PC-3 (cell line): ENCODE data around the gene CASQ1. TPM values are rescaled to one million over a fixed set of nuclear protein-coding genes. Genes with fewer than 3 reads are reported as not detected.

ENCODE experiments used
- ATAC-seq: fragments of 200-7000 bp; cut with Tn5 transposase; 2 replicates; pipeline ENCODE4 v1.9.1; 2020; ENCODE audit warnings: mild to moderate bottlenecking, moderate library complexity
- BruUV-seq: library from RNA; stranded (reverse); fragments of 400-500 nt; replicated peaks from 2 replicates; lab custom pipeline; 2021; lab: Mats Ljungman, UMichigan
- CTCF ChIA-PET: fragments of 300-600 bp; sonication (Branson Sonifier 250); formaldehyde crosslinking; loops from one replicate; lab custom pipeline; 2022; ENCODE audit warnings: antibody characterized with exemption; lab: Charles Lee
- POLR2A ChIA-PET: fragments of 300-600 bp; sonication (Branson Sonifier 250); formaldehyde crosslinking; loops from one replicate; lab custom pipeline; 2022; ENCODE audit warnings: antibody characterized with exemption; ENCODE audit not compliant: unreplicated experiment; lab: Charles Lee
- DNase-seq: peaks from one replicate; pipeline ENCODE4 v3.0.0-alpha.2; 2015
- H2AFZ ChIP-seq: fragments of 300-600 bp; sonication (generic); 2 replicates; pipeline ENCODE4 v1.6.0; 2016; ENCODE audit warnings: antibody characterized with exemption, low read length
- H3F3A ChIP-seq: fragments of 300-600 bp; sonication (generic); one replicate; pipeline ENCODE4 v1.6.0; 2017; ENCODE audit warnings: antibody characterized with exemption, low read length, control low read depth, mild to moderate bottlenecking; ENCODE audit not compliant: unreplicated experiment
- H3K27ac ChIP-seq: fragments of 300-600 bp; sonication (generic); 2 replicates; pipeline ENCODE4 v1.5.1; 2016; ENCODE audit warnings: mild to moderate bottlenecking, low read length
- H3K27me3 ChIP-seq: fragments of 300-600 bp; sonication (generic); 2 replicates; pipeline ENCODE4 v1.6.1; 2016; ENCODE audit warnings: low read length, mixed read lengths
- H3K36me3 ChIP-seq: fragments of 300-600 bp; sonication (generic); 2 replicates; pipeline ENCODE4 v1.6.1; 2016; ENCODE audit warnings: low read depth, mixed run types, low read length, mixed read lengths
- H3K4me1 ChIP-seq: fragments of 300-600 bp; sonication (generic); 2 replicates; pipeline ENCODE4 v1.5.1; 2016; ENCODE audit warnings: low read length; ENCODE audit not compliant: insufficient read depth
- H3K4me2 ChIP-seq: fragments of 300-600 bp; sonication (generic); 2 replicates; pipeline ENCODE4 v1.6.0; 2016; ENCODE audit warnings: low read length
- H3K4me3 ChIP-seq: fragments of 300-600 bp; sonication (generic); 2 replicates; pipeline ENCODE4 v1.5.1; 2016; ENCODE audit warnings: mild to moderate bottlenecking, low read length, mixed read lengths
- H3K79me2 ChIP-seq: fragments of 300-600 bp; sonication (generic); 2 replicates; pipeline ENCODE4 v1.6.1; 2017; ENCODE audit warnings: low read length, mixed read lengths
- H3K9ac ChIP-seq: fragments of 300-600 bp; sonication (generic); 2 replicates; pipeline ENCODE4 v1.6.0; 2016; ENCODE audit warnings: mild to moderate bottlenecking, low read length
- H3K9me2 ChIP-seq: fragments of 300-600 bp; sonication (generic); replicated peaks from 2 replicates; pipeline ENCODE4 v1.6.1; 2016; ENCODE audit warnings: mixed run types, low read length, mixed read lengths
- H3K9me3 ChIP-seq: fragments of 300-600 bp; sonication (generic); 2 replicates; pipeline ENCODE4 v1.6.1; 2016; ENCODE audit warnings: low read length, mixed read lengths
- H4K20me1 ChIP-seq: fragments of 300-600 bp; sonication (generic); 2 replicates; pipeline ENCODE4 v1.6.1; 2016; ENCODE audit warnings: low read length, mixed read lengths
- EZH2 ChIP-seq: fragments of 300-600 bp; sonication (generic); IDR thresholded peaks from one replicate; pipeline ENCODE4 v1.6.1; 2017; ENCODE audit warnings: antibody characterized with exemption, mild to moderate bottlenecking, low read length; ENCODE audit not compliant: unreplicated experiment
- EZH2phosphoT487 ChIP-seq: fragments of 300-600 bp; sonication (generic); IDR thresholded peaks from 2 replicates; pipeline ENCODE4 v1.6.1; 2018; ENCODE audit warnings: mild to moderate bottlenecking, antibody characterized with exemption, low read length, borderline replicate concordance
- intact Hi-C: fragments of 100-400 bp; cut with micrococcal nuclease; formaldehyde crosslinking; loops from 2 replicates; pipeline ENCODE4 v1.9.0; 2023
- total RNA-seq: library from RNA; depleted of rRNA; stranded (reverse); fragments of >200 nt; gene quantifications from 2 replicates; pipeline ENCODE4 v1.2.3, GENCODE V29; 2014
- TF ChIP-seq, protein P1 (sequence below): fragments of 300-600 bp; sonication (generic); conservative IDR thresholded peaks from 2 replicates; pipeline ENCODE4 v1.5.1; 2017; ENCODE audit warnings: antibody characterized with exemption, low read depth, mild to moderate bottlenecking, low read length

CASQ1 gene
- total RNA-seq, 1 experiment from 2014 or later = not detected

DNA sequence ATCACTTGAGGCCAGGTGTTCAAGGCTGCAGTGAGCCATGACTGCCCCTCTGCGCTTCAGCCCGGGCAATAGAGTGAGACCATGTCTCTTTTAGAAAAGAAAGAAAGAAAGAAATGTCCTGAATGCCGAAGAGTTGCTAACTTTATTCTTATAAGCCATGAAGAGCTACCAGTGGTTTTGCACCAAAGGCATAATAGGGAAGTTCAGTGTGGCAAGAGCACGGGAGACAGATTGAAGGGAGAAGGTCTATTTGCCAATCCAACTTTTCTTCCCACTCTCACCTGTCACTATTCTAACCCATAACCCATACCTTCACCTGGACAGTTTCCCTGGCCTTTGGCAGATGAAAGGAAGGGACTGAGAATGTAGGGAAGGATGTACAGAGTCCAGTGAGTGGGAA, 10.4 kb downstream of the CASQ1 start:
- no peaks in the 10 kb centered on the region for H3K36me3 ChIP-seq
- no peaks in the 10 kb centered on the region for H3K9me2 ChIP-seq
- peaks cover 6% of the 10 kb centered on the region for H3K79me2 ChIP-seq
- no peak overlapping the region for H3K4me3 ChIP-seq
- TF ChIP-seq EZH2 (no peak), EZH2phosphoT487 (no peak)
- TF ChIP-seq, protein P1, sequence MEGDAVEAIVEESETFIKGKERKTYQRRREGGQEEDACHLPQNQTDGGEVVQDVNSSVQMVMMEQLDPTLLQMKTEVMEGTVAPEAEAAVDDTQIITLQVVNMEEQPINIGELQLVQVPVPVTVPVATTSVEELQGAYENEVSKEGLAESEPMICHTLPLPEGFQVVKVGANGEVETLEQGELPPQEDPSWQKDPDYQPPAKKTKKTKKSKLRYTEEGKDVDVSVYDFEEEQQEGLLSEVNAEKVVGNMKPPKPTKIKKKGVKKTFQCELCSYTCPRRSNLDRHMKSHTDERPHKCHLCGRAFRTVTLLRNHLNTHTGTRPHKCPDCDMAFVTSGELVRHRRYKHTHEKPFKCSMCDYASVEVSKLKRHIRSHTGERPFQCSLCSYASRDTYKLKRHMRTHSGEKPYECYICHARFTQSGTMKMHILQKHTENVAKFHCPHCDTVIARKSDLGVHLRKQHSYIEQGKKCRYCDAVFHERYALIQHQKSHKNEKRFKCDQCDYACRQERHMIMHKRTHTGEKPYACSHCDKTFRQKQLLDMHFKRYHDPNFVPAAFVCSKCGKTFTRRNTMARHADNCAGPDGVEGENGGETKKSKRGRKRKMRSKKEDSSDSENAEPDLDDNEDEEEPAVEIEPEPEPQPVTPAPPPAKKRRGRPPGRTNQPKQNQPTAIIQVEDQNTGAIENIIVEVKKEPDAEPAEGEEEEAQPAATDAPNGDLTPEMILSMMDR = no peak
- ChIA-PET CTCF (interaction anchor here (0.9 kb wide), 1 partner anchor 19 kb away, joined by 3 read pairs; no protein-coding TSS in a partner anchor), POLR2A (no interaction called here)
- H3K27ac ChIP-seq = no peak overlapping the region
- intact Hi-C loops = no loop called here
- H3K9me3 ChIP-seq = no peaks in the 10 kb centered on the region
- ATAC-seq (no peak), DNase-seq (no peak)
- H3K4me2 ChIP-seq = no peak overlapping the region
- H3K9ac ChIP-seq = no peak overlapping the region
- BruUV-seq = no TSS peak
- H2AFZ ChIP-seq = no peak overlapping the region
- peaks cover 9% of the 10 kb centered on the region; the same call in 1 of the 2 replicates for H3K4me1 ChIP-seq
- H3F3A ChIP-seq = no peaks in the 10 kb centered on the region
- no peaks in the 10 kb centered on the region for H3K27me3 ChIP-seq
- H4K20me1 ChIP-seq = no peaks in the 10 kb centered on the region

GRCh38 chr1:160204526-160205241, 14.3 kb downstream of the CASQ1 start:
- TF ChIP-seq, protein P1 = no peak
- TF ChIP-seq EZH2phosphoT487 = no peak
- TF ChIP-seq EZH2 = no peak
- no TSS peak for BruUV-seq
- H3K9me2 ChIP-seq = no peaks in the 10 kb centered on the region
- no peak overlapping the region for H3K9ac ChIP-seq
- H3K79me2 ChIP-seq = peaks cover 44% of the 10 kb centered on the region
- H3K4me3 ChIP-seq = peak overlapping the region; percentile 89
- DNase-seq (no peak), ATAC-seq (no peak)
- no peaks in the 10 kb centered on the region for H3K9me3 ChIP-seq
- ChIA-PET POLR2A (no interaction called here), CTCF (interaction anchor here (1.0 kb wide), 2 partner anchors 11 to 15 kb away, joined by 3 to 4 read pairs; no protein-coding TSS in a partner anchor)
- peaks cover 11% of the 10 kb centered on the region; the same call in 1 of the 2 replicates for H4K20me1 ChIP-seq
- no peaks in the 10 kb centered on the region for H3K27me3 ChIP-seq
- peaks cover 23% of the 10 kb centered on the region for H3K4me1 ChIP-seq
- peak overlapping the region; percentile 71 for H3K4me2 ChIP-seq
- H3F3A ChIP-seq = no peaks in the 10 kb centered on the region
- no peak overlapping the region for H2AFZ ChIP-seq
- peaks cover 6% of the 10 kb centered on the region for H3K36me3 ChIP-seq
- H3K27ac ChIP-seq = no peak overlapping the region
- intact Hi-C loops = no loop called here
